NCI-H146 (cell line): ENCODE measurements around the gene DNMT3A.

Experiments used
- DNase-seq: peaks from one replicate; lab custom pipeline; 2025; lab: John Stamatoyannopoulos, UW

The DNMT3A gene

DNA sequence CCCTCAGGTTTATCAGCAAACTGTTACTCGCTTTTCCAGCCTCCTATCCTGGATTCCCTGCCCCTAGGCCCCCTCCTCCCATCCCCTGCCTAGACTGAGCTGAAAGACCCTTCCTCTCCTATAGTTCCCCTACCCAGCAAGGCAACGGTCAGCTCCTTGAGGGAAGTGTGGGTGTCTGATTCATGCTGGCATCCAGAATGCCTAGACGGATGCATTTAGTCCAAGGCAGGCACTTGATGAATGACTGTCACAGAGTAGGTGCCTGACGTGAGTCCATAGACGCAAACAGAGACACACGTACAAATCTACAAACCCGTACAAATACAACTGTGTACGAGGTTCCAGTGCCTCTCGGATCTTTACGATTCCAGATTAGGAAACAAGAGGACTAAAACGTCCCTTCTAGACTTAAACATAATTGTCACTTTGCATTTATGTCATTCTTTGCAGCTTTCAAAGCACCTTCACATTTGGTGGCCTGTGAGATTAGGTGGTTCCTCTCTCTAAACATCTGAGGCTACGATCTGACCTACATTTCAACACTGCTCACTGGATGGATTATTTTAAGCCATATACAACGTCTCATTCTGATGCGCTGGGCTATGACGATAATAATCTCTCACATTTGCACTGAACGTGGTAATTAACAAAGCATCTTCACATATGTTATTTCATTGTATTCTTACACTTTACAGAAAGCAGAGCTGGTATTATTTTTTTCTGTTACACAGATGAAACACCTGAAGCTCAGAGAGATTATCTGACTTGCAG lies 36.7 kb downstream of the DNMT3A start:
- no peak for DNase-seq

DNA sequence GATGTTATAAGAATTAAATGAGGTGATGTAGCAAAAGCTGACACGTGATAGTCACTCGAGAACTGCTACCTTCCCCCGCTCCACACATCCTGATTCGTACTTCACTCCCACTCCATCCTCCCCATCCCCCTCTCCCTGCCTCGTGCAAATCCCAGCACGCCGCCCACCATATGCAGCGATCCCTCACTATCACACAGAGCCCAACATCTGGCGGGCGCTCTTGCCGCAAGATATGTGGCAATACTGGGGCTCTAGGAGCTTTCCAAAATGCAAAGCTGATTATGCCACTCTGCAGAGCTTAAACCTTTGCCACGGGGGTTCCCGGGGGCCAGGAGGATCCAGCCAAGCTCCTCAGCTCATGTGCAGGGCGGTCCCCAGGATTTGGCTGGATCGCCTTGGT lies 37.4 kb downstream of the DNMT3A start:
- DNase-seq, result no peak

GRCh38 chr2:25303633-25304236 lies 38.0 kb downstream of the DNMT3A start:
- no peak for DNase-seq

DNA sequence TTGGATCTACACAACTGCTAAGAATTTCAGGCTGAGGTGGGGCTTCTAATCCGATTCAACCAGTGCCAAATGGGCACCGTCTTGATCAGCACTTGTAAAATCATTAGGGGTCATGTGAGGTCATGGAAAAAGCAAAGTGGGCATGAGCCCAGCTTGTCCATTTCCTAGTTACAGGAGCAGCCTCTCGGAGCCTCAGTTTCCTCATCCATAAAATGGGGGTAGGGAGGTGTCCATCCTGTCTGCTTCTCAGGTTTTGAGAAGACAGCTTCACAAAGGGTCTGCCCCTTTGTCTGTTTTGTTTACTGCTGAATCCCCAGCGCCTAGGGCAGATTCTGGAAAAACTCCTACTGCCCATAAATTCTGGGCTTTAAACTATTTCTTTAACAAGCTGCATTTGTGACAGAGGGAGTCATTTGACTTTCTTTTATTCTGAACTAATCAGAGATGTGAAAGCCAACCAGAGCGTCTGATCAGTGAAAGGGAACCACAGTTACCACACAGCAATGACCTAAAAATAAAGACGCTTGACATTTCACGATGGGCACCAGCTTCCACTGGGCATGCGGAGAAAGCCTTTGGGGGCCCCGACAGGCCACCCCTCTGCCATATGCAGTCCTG lies 38.9 kb downstream of the DNMT3A start:
- no peak for DNase-seq

GRCh38 chr2:25301453-25302352 lies 40.0 kb downstream of the DNMT3A start:
- no peak for DNase-seq

- no peak for DNase-seq
Measured at GRCh38 chr2:25300001-25300400, 41.7 kb downstream of the DNMT3A start.

DNA sequence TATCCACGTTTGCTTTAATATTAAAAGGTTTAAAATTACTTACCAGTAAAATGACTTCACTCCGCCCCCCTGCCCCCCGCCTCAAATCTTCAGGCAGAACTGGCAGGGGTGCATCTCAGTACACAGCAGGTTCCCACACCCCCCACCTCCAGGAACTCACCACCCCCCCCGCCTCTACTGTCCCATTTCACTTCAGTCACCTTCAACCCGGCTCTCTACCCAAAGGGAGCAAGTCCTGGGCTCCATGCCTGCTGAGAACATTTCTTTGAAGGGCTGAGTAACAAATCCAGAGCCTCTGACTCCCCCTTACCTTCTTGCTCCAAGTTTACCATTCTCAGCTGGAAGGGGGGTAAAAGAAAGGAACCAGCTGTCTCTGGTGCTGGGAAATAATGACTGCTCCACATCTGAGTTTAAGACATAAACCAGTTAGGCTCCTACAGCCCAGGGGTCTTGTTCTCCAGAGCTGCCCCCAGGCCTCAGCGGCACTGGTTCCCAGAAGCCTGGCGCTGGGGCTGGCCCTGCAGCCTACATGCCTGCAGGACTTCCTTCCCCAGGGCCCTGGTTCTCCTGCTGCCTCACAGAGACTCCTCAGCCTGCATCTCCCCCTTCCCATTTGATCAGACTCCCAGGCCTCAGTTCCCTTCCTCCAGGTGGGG lies 42.8 kb downstream of the DNMT3A start:
- no peak for DNase-seq

DNA sequence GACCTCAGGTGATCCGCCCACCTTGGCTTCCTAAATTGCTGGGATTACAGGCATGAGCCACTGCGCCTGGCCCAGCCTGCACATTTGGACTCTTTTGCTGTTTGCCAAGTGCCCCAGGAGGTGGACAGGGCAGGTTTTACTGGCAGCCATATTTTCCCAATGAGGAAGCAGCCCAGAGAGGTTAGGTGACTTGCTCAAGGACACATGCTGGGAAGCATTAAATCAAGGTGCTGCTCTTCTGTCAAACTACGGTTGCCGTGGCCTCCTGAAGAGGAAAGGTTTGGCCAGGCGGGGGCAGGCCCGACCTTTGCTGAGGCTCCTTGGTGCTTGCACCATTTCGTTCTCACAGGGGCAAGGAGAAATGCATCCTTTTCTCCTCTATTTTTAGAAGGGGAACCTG lies 44.0 kb downstream of the DNMT3A start:
- DNase-seq, result no peak

GRCh38 chr2:25295621-25296020 lies 46.1 kb downstream of the DNMT3A start:
- no peak for DNase-seq

DNA sequence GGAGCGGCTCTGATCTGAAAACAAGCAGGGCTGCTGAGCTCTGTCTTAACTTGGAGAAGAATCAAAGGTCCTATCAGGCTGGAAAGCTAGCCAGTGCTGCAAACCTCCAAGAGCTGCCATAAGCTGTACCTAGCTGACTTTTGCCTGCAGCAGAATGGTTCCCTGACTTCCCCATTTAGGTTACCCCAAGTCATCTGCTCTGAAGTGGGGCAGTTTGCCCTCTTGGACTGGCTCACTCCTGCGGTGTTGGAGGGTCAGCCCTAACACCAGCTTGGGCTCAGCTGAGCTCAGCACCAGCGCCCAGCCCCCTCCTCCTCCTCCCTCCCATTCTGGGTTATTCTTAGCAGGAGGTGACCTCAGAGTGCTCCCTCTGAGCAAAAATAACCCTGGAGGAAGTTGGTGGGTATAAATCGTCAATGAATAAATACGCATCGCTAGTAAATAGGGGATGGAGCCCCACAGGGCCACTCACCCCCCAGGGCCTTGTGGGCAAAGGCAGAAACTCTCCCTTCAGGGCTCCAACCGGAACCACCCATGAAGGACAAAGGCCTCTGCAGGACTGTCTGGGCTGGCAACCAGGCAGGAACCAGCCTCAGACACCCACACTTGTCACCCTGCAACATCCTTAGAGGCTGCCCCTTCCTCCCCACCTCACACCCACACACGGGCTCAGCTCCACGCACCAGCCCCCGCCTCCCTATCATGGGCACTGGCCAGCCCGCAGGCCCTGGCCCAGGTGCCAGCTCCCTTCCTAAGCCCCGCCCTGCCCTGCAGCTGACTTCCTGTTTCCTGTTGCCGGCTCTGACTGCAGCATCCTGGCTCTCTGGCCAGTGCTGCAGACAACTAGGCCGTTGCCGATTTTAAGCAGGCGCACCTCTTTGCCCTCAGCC lies 46.9 kb downstream of the DNMT3A start:
- DNase-seq, result peak; percentile 73

GRCh38 chr2:25293958-25294562 lies 47.7 kb downstream of the DNMT3A start:
- DNase-seq, result no peak

DNA sequence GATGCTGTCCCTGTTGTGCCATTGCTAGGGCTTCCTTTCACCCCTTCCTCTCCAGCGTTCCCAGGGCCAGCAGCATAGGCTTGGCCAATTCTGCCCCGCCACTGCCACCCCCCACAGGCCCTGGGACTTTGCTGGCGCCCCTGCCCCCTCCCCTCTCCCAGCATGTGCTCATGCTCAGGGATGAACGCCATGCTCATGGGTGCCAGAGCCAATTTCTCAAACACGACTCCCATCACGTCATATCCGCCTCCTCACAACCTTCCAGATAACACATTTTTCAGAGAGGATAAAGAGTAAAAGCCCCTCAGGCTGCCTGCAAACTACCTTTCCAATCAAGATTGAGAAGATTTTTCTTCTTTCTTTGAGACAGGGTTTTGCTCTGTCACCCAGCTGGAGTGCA lies 48.6 kb downstream of the DNMT3A start:
- no peak for DNase-seq

GRCh38 chr2:25292408-25292807 lies 49.3 kb downstream of the DNMT3A start:
- DNase-seq, result no peak

GRCh38 chr2:25290811-25291495 lies 50.8 kb downstream of the DNMT3A start:
- DNase-seq, result no peak

- DNase-seq, result no peak
Measured at GRCh38 chr2:25286723-25287483, 54.8 kb downstream of the DNMT3A start.

GRCh38 chr2:25286025-25286400 lies 55.7 kb downstream of the DNMT3A start:
- no peak for DNase-seq

DNA sequence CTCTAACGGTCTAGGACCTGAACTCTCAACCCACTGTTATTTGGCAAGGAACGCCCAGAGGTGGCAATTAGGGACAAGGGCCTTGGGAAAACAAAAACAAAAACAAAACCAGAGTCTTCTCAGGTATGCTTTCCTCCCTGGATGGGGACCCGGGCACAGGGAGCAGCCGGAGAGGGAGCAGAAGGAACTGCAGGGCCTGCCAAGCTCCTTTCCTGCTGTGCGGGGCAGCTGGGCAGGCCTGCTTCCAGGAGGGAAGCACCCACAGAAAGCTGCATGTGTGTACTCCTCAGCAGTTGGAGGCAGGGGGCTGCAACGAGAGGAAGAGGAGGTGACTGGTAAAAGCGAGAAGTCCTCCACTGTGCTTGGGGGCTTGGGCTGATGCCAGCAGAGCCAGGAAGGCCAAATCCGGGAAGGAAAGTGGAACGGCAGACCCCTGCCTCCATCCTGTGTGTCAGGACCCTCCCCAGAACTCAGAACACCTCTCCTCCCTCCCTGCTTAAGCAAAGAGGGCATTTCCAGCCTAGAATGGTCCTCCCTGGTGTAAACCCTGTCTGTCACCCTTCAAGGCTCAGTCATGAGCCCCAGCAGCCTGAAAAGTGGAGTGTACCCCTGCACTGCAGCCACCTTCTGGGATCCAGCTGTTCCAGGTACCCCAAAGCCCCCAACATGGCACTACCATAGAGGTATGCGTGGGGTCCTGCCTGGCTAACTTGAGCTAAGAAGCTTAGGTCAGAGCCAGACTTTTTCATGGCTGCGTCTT lies 56.3 kb downstream of the DNMT3A start:
- no peak for DNase-seq

DNA sequence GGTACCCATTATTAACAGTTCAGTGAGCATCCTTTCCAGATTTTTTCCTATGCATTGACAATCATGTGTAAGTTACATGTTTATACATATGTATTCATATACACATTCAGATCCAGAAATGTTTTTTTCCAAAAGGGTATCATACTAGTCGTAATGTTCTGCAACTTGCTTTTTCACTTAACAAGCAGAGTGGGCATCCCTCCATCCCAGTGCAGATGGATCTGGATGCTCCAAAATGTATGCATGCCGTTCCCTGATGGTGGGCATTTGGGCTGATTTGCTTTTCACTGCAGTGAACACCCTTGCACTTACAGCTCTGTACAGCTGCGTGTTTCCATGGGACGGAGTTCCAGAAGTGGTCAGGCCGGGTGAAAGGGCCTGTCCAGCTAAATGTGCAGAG lies 57.0 kb downstream of the DNMT3A start:
- no peak for DNase-seq
